GM18907 (cell line): ENCODE results near the gene PEPD.

Source experiments
- ATAC-seq: cut with Tn5 transposase; IDR thresholded peaks from one replicate; pipeline ENCODE4 v1.9.1; 2021; ENCODE audit warnings: mild to moderate bottlenecking, moderate library complexity; ENCODE audit not compliant: unreplicated experiment

PEPD gene

GRCh38 chr19:33512580-33513137 is 8.9 kb downstream of the PEPD start:
- ATAC-seq = no peak

DNA sequence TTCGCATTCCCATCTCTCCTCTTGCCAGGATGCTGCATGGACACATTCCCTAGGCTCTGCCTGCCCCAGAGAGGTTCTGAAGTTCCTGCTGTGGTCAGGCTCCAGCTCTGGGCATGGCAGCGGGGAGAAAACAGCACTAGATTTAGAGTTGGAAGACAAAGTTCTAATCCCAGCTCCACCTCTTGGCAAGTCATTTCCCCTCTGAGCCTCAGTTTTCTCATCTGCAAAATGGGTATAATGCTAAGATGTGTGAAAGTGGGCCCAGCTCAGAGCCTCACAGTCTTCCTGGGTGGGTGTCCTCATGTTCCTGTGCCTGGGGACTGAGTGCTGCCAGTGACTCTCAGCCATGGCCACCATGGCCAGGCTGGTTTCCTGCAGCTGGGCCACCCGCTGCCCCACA is 9.6 kb downstream of the PEPD start:
- ATAC-seq = no peak

GRCh38 chr19:33511346-33511745 is 10.2 kb downstream of the PEPD start:
- ATAC-seq = no peak

- ATAC-seq = no peak
Measured at GRCh38 chr19:33510462-33511194, 11.0 kb downstream of the PEPD start.

DNA sequence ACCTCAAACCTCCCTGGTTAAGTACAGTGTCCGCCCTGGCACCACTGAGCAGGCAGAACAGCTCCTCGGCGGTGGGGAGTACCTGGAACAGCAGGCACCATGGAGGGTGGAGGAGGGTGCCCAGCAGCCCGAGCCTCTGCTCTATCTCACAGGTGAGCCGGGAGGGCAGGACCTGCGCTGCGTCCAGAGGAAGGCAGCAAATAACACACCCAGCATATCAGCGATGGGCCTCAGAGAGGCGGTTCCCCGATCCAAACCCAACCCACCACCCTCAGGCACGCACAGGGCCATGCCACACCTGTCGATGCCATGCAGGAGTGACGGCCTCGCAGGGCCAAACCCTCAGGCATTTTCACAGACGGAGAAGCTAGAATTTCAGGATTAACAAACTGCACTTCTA is 11.8 kb downstream of the PEPD start:
- ATAC-seq = no peak

DNA sequence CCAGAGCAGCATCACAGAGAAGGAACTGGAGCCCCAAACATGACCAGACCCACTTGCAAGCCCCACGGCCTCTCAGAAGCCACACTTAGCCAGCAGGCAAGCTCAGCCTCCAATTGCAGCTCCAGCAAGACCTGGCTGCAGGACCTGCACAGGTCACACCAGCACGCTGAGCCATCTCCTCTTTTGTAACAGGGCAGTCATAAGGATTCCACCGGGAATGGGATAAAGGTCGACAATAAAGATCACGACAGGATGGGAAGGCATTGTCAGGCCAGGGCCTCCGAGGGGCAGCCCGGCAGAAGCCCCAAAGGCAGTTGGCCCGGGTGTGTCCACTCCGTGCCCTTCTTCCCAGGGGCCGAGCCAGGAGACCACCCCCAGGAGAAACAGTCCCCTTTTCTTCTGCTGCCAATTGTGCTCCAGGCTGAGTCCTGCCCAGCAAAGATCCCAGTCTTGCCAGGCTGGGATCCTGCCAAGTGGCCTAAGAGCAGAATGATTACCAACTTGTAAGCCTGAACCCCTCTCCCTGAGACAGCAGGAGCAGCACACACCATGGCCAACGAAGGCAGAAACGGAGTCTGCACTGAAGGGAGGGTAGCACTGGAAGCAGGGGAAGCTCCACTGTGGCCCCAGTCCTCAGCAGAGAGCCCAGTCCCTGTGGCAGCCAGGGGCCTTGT is 12.5 kb downstream of the PEPD start:
- ATAC-seq = no peak

DNA sequence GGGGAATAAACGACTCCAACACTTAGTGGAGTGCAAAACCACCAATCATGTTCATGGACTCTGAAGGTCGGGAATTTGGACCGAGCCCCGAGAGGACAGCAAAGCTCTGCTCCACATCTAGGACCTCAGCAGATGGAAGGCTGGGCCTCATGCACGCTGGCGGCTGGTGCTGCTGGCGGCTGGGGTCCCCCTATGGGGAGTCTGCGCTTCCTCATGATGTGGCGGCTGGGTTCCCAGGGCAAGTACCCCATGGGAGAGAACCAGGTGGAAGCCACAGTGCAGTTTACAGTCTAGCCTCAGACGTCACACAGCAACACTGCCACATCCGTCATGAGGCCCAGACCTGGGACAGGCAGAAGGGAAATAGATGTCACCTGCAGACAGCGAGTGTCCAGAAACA is 13.2 kb downstream of the PEPD start:
- ATAC-seq = no peak

GRCh38 chr19:33508009-33508408 is 13.6 kb downstream of the PEPD start:
- no peak for ATAC-seq

DNA sequence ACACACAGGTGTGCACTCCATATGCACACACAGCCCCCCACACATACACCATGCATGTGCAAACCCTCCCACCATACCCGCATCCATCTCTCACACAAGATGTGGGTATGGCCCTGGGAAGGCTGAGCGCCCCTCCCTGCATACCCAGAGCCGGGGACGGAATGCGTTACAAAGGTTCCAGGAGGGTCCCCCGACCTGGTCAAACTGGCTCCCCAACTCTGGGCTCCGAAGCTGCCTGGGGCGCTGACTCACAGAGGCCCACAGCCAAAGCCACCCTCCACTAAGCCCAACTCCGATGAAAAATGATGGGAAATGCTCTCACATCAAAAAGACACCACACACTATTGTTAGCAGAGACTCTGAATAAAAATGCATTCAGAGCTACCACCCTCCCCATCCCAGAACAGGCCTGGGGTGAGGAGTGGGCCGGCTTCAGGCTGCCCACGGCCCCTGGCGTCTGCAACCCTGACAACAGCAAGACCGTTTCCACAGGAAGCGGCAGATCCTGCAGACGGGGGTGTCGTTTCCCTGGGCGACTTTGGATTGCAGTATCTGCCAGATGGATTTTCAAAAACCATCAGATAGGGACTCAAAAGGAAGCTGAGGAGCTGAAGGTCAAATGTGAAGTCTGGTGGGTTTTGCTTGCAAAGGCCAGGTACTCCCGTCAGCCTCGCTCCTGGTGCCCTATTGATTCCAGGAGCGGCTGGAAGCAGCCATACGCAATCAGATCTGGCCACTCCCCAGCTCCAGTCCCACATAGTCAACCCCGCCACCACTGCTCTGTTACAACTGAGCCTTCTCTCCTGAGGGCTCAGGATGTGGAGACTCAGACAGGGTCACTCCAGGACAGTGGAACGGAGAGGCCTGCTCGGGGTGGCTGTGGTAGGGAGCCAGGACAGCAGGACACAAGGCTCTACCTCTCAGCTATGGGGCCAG is 14.3 kb downstream of the PEPD start:
- ATAC-seq = no peak

GRCh38 chr19:33506498-33506897 is 15.1 kb downstream of the PEPD start:
- ATAC-seq = no peak

DNA sequence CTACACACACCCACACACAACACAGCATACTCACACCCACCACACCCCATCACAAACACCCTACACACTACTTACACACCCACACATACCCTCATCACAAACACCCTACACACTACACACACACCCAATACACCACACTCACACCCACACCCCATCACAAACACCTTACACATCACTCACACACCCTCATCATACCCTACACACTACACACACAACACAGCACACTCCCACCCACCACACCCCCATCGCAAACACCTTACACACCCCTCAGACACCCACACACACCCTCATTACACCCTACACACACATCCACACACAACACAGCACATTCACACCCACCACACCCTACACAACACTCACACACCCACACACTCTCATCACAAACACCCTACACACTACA is 15.8 kb downstream of the PEPD start:
- ATAC-seq = no peak

GRCh38 chr19:33505148-33505547 is 16.4 kb downstream of the PEPD start:
- ATAC-seq = no peak

- ATAC-seq = no peak
Measured at GRCh38 chr19:33504058-33504444, 17.5 kb downstream of the PEPD start.

- no peak for ATAC-seq
Measured at GRCh38 chr19:33503433-33504057, 18.0 kb downstream of the PEPD start.

DNA sequence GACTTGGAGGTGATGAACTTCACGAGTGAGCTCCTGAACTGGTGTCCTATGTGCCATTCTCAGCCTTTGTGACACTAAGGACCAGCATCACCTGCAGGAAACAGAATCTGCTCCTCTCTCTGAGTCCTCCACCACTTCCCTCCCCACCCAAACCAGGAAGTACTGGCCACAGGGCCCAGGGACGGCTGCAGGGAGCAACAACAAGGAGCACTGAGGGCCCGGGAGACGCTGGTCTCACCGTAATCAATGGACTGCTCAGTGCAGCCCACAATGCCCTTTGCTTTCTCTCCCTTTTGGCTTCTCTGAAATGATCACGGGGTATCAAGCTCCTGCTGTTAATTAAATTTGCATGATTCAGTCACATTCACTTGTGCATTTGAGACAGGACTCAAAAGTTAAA is 18.6 kb downstream of the PEPD start:
- ATAC-seq = no peak

- ATAC-seq = no peak
Measured at GRCh38 chr19:33502521-33502920, 19.1 kb downstream of the PEPD start.

DNA sequence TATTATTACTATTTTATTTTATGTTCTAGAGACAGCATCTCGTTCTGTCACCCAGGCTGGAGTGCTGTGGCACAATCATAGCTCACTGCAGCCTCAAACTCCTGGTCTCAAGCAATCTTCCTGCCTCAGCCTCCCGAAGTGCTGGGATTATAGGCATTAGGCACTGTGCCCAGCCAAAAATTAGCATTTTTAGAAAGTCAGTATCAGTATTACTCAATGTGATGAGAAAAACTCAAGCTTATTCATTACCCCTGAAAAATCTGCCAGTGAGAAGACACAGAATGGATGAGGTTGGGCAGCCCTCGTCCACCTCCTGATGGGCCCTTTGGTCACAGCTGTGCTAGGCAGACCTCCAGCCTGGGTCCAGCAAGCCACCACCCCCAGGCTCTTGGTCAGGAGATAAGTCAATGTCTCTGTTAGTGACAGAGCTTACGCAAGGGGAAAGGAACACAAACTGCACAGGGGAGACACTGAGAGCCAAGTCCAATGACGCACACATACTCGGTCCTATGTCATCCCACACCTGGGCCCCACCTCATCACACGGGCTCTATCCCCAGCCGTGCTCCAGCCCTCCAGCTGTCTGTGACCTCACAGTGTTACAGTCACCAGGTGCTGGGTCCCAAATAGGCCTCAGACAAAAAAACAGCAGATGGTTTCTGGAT is 19.8 kb downstream of the PEPD start:
- ATAC-seq = no peak

- ATAC-seq = no peak
Measured at GRCh38 chr19:33500991-33501390, 20.6 kb downstream of the PEPD start.

GRCh38 chr19:33500586-33500985 is 21.0 kb downstream of the PEPD start:
- no peak for ATAC-seq
